Hematopoietic multipotent progenitor cell treated with erythropoietin and hydrocortisone succinate and interleukin-3 and kit ligand, for 6 days (in vitro differentiated cells): ENCODE measurements around the gene KIFC3.
"Not testable (repeated sequence)": the region's sequence is repeated elsewhere in the genome, so short reads cannot be mapped to it uniquely, and the experiment has no call there.

Experiments used
- DNase-seq: peaks from one replicate; pipeline ENCODE4 v3.0.0-alpha.2; 2015

The KIFC3 gene

GRCh38 chr16:57750796-57751538 lies 51.3 kb downstream of the KIFC3 start:
- DNase-seq = no peak

DNA sequence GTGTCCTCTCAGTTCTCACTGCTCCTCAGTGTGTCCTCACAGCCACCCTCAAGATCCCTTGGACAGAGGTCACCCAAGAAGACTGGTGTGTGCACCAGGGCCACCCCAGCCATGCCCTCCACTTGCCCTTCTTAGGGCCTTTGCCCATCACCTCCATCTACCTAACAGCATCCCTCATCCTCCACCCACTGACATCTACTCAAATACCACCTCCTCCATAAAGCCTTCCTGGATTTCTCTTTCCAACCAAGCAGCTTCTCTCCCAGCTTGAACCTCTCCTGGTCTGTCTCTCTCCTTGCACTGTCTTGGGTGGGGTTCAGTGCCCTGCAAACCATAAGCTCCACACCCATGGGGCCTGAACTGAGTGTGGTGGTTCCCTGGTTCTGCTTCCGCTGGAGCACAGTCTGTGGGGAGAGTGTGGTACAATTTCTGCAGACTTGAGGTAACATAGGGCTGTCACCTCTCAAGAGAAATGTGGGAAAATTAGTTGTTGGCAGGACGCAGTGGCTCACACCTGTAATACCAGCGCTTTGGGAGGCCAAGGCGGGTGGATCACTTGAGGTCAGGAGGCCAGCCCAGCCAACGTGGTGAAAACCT lies 52.3 kb downstream of the KIFC3 start:
- DNase-seq = no peak

GRCh38 chr16:57749101-57749692 lies 53.1 kb downstream of the KIFC3 start:
- DNase-seq = no peak

DNA sequence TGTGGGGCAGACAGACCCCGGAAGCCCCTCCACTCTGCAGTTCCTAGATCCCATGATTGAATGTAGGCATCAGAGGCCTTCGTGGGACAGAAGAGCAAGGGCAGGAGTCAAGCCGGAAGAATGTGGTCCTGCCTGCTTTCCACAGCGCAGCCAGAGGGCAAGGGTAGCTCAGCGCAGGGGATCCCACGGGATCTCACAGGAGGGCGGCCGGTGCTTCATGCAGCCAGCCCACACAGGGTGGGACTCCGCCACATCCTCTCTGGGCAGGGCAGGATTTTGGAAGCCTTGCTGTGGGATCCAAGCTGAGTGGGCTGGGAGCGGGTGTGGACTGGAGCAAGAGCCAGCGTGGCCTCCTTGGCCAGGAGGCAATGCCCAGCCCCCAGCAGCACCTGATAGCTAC lies 53.7 kb downstream of the KIFC3 start:
- DNase-seq = no peak

DNA sequence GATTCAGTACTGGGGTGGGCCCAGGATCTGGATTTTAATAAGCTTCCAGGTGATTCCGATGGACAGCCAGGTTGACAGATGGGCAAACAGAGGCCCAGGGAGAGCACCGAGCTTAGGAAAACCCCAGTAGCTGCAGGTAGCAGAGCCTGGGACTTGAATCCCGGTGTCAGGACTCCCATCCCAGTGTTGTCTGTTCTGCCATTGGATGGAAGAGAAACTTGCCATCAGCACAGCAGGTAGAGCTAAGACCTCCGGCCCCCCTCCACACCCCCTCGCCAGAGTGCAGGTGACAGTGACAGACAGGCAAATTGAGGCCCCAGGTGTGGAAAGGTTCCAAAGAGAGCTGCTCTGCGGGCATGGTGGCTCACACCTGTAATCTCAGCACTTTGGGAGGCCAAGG lies 54.3 kb downstream of the KIFC3 start:
- DNase-seq = no peak

DNA sequence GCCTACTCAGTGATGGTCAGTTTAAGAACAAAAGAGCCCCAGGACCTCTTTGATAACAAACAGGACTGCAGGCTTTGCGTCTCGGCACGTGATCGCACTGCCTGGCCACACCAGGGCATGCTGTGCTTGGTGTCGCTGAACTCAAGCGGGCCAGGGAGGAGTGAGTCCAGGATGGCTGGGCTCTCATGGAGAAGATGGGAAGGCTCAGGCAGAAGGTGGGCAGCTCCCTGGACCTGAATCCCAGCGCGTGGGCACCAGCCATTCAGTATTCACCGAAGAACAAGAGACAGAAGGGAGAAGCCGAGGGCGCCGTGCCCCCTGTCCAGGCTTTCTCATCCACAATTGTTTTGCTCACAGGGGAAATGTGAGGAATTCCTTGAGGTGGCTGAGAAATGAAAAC lies 54.8 kb downstream of the KIFC3 start:
- no peak for DNase-seq

GRCh38 chr16:57747091-57747490 lies 55.2 kb downstream of the KIFC3 start:
- no peak for DNase-seq

DNA sequence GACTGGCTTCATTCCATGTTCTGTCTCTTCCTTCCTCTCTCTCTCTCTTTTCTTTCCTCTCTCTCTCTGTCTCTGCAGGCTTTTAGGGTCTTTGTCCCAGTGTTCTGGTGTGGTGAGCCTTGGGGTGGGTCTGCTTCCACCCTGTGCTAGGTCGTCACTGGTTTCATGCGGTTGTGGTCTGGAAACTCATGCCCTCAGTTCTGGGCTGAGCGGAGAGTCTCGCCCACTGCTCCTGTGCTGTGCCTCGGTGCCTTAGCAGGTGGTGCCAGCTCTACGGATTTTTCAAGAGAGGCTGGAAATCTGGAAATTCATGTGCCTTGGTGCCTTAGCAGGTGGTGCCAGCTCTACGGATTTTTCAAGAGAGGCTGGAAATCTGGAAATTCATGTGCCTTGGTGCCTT lies 56.0 kb downstream of the KIFC3 start:
- not testable (repeated sequence) for DNase-seq

DNA sequence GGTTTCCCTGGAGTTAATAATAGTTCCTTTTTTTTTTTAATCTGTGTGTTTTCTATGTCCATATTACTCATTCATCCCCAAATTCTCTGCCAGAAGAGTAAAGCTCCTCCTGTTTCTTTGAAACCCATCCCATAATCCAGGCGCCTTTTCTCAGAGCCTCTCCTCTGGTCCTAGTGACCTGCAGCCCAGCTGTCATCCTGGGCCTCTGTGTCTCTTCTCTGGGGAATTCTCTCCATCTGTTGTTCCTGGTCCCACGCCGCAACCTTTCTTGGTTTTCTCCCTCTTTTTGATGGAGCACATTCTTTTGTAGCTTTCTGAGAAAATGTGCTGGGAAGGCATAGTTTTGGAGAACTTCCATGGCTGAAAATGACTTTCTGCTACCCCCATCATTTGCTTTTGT lies 56.5 kb downstream of the KIFC3 start:
- no peak for DNase-seq

- no peak for DNase-seq
Observed at GRCh38 chr16:57744642-57744903, 57.7 kb downstream of the KIFC3 start.

DNA sequence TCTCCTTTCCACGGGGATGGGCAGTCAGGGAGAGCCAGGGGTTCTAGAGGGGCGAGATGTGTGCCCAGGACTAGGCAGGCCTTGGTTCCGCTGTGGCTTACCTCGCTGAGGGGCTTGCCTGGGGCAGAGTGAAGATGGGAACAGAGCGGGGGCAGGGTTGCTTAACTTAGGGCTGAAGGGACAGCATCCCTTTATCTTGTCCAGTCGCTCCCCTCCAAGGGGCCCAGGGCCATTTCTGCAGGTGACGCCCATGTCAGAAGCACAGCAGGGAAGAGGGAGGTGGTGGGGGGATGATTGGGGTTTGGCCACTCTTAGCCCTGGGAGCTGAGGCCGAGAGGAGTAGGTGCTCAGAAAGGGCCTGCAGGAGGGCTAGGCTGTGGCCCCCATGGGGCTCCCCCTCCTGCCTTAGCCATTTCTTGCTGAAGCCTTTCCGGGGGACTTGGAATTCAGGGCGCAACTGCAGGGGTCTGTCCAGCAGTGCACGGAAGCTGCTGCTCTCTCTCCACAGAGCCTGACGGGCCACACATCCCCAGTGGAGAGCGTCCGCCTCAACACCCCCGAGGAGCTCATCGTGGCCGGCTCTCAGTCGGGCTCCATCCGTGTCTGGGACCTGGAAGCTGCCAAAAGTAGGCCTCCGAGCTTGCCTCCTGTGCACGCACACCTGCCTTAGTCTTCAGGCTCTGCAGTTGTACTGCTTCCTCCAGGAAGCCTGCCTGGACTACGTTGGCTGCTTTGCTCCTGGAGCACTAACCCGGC lies 58.2 kb downstream of the KIFC3 start:
- DNase-seq = no peak

DNA sequence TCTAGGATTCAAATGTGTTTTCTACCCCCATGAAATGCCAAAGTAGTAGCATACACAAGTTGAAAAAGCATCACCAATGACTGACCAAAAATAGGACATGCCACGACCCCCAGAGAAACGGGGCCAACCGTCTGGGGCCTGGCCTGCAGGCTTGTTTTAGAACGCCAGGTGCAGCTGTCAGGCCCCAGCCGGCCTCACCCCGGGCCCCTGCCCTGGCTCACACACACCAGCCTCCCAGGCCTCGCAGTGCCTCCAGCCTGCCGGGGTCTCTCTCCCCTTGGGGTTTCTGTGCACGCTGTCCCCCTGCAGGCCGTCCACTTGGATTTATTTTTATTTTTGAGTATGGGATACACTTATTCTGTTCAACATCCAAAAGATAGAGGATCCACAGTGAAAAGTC lies 58.8 kb downstream of the KIFC3 start:
- no peak for DNase-seq

DNA sequence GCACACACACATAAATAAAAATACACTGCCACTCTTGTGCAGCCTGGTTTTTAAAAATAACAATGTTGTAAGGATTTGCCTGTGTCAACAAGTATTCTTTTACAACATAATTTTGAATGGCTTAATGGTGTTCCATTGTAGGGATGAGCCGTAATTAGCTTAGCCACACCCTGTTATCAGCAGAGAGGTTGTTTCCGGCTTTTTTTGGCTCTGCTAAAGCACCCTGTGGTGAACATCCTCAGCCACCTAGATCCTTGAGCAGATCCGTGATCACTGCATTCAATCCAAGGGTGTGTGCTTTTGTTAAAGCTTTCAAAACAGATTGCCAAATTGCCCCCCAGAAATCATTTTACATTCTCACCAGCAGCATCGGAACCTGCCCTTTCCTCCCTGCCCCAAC lies 59.7 kb downstream of the KIFC3 start:
- DNase-seq = no peak

GRCh38 chr16:57741660-57742191 lies 60.6 kb downstream of the KIFC3 start:
- DNase-seq = no peak

GRCh38 chr16:57740423-57741071 lies 61.7 kb downstream of the KIFC3 start:
- no peak for DNase-seq

DNA sequence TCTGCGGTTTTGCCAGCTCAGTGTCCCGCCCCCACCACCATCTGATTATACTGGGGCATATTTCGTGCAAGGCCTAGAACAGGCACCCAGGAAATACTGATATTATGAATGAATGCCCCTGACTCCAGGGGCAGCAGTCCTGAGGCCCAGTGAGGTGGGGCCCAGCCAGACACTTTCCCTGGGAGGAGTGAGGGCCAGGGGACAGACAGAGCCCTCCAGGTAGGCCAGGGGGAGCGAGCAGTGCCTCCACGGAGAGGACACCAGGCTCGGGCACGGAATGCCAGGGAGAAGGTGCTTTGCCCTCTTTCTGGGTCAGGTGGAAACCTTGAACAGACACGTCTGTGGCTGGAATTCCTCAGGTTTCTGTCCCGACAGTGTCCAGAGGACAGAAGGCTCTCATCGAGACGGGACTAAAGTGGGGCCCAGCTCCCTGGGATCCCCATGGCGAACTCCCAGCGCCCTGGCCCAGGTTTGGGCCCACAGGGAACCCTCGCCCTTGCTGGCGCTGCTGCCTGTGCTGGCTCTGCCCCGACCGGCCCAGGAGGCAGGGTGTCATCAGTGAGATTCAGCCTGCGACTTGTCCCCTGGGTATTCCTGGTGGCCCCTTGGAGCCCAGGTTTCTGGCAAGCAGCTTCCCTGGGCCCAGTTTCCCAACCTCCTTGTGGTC lies 62.4 kb downstream of the KIFC3 start:
- peak; percentile 30 for DNase-seq

DNA sequence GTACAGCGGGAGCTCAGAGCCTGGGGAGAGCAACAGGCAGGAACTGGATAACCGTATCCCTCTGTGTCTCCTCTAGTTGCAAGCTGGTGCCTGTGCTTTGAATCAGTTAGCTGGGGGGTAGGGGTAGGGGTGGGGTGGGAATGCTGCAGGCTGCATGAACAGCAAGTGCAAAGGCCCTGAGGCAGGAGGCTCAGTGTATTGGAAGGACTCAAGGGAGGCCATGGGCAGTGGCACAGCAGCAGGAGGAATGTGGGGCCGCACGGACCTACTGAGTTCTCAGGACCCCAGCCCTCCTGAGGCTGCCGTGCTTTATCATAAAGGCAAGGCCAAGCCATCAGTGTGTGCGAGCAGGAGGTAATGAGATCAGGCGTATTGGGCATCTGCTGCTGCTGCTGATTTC lies 63.4 kb downstream of the KIFC3 start:
- no peak for DNase-seq

GRCh38 chr16:57736419-57737351 lies 65.6 kb downstream of the KIFC3 start:
- peak; percentile 79 for DNase-seq

GRCh38 chr16:57735755-57736418 lies 66.4 kb downstream of the KIFC3 start, which contains the start of gene KATNB1:
TSS of gene KATNB1 (plus strand) at chr16:57735770. CDS start at chr16:57737244, 1,474 bp downstream.
- DNase-seq = no peak

DNA sequence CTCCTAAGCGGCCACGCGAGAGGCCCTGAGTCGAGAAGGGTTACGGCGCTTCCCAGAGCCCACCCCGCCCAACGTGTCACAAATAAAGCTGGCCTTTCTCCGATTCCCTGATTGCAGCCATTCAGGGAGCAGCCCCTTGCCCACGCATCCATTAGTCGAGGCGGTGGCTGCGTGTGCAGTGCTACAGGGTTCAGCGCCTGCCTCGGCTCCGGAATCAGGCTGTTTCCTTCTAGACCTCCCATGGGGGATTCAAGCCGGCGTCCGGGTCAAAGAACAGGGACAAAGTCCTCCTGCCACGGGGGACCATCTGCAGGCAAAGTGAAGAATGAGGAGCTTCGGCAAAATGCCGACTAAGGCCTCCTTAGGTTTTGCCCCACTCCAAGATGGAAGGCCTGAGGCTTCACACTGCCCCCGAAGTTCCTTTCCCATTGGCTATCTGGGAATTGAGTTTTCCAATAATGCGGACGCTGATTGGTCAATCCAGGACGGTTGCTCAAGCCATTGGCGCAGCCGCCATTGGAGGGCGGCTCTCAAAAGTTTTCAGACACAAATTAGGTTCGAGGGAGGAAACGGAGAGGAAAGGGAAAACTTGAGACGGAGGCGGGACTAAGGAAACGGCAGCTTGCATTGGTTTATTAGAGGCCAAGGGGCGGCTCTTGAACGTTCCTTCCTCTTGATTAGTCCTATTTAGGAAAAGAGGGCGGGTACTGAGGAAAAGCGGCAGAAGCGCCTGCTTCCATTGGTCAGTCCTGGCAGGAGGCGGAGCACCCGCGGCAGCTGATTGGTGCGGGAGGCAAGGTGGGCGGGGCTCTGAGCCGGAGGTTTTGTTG lies 67.2 kb downstream of the KIFC3 start:
- DNase-seq = peak; percentile 100
